PC-9 (cell line): Measurements from ENCODE around the gene MRPL34. TPM values are rescaled to one million over a fixed set of nuclear protein-coding genes. Genes with fewer than 3 reads are reported as not detected.

Source experiments
- BruUV-seq: library from RNA; stranded (reverse); fragments of 400-500 nt; replicated peaks from 2 replicates; lab custom pipeline; 2021; lab: Mats Ljungman, UMichigan
- CTCF ChIA-PET: fragments of 300-600 bp; sonication (Branson Sonifier 250); formaldehyde crosslinking; loops from one replicate; lab custom pipeline; 2022; ENCODE audit warnings: antibody characterized with exemption; lab: Charles Lee
- POLR2A ChIA-PET: fragments of 300-600 bp; sonication (Branson Sonifier 250); formaldehyde crosslinking; loops from one replicate; lab custom pipeline; 2022; ENCODE audit warnings: antibody characterized with exemption; ENCODE audit not compliant: unreplicated experiment; lab: Charles Lee
- DNase-seq, 2 experiments: peaks; one replicate each; pipeline versions ENCODE4 v3.0.0 to v3.0.0-alpha.2; 2015 to 2022; ENCODE audit warnings: mixed read lengths in 1 of 2
- H2AFZ ChIP-seq: fragments of 200-600 bp; sonication (generic); 2 replicates; pipeline ENCODE4 v1.8.1; 2017; ENCODE audit warnings: antibody characterized with exemption
- H3F3A ChIP-seq: fragments of 200-600 bp; sonication (generic); 2 replicates; pipeline ENCODE4 v1.8.1; 2017; ENCODE audit warnings: antibody characterized with exemption, mild to moderate bottlenecking, low read depth; ENCODE audit not compliant: insufficient read depth
- H3K27ac ChIP-seq: fragments of 200-600 bp; sonication (generic); 2 replicates; pipeline ENCODE4 v1.6.1; 2016; ENCODE audit warnings: mixed run types
- H3K27me3 ChIP-seq: fragments of 200-600 bp; sonication (generic); 2 replicates; pipeline ENCODE4 v1.6.1; 2016; ENCODE audit warnings: low read depth, mixed run types; ENCODE audit not compliant: insufficient read depth
- H3K36me3 ChIP-seq: fragments of 200-600 bp; sonication (generic); 2 replicates; pipeline ENCODE4 v1.6.1; 2016; ENCODE audit warnings: low read depth, mixed run types
- H3K4me1 ChIP-seq: fragments of 200-600 bp; sonication (generic); replicated peaks from 2 replicates; pipeline ENCODE4 v1.6.1; 2016; ENCODE audit warnings: mixed run types; ENCODE audit not compliant: insufficient read depth
- H3K4me2 ChIP-seq: fragments of 200-600 bp; sonication (generic); 2 replicates; pipeline ENCODE4 v1.6.1; 2017; ENCODE audit warnings: mixed run types
- H3K4me3 ChIP-seq: fragments of 200-600 bp; sonication (generic); 2 replicates; pipeline ENCODE4 v1.6.1; 2016; ENCODE audit warnings: mixed run types
- H3K79me2 ChIP-seq: fragments of 200-600 bp; sonication (generic); 2 replicates; pipeline ENCODE4 v1.6.1; 2017; ENCODE audit warnings: low read depth, mixed run types
- H3K9me2 ChIP-seq: fragments of 200-600 bp; sonication (generic); 2 replicates; pipeline ENCODE4 v1.8.1; 2017; ENCODE audit warnings: mild to moderate bottlenecking; ENCODE audit not compliant: insufficient read depth
- H3K9me3 ChIP-seq: fragments of 200-600 bp; sonication (generic); 2 replicates; pipeline ENCODE4 v1.8.1; 2016; ENCODE audit warnings: low read depth; ENCODE audit not compliant: insufficient read depth
- H4K20me1 ChIP-seq: fragments of 200-600 bp; sonication (generic); 2 replicates; pipeline ENCODE4 v1.8.1; 2017; ENCODE audit not compliant: insufficient read depth
- EZH2 ChIP-seq: fragments of 200-600 bp; sonication (generic); IDR thresholded peaks from 2 replicates; pipeline ENCODE4 v1.8.0; 2017; ENCODE audit warnings: antibody characterized with exemption, low read depth
- intact Hi-C: fragments of 100-400 bp; cut with micrococcal nuclease; formaldehyde crosslinking; loops from one replicate; pipeline ENCODE4 v1.10.0; 2022; ENCODE audit not compliant: unreplicated experiment
- total RNA-seq: library from RNA; stranded (reverse); gene quantifications from 2 replicates; pipeline ENCODE4 v1.2.3, GENCODE V29; 2021
- TF ChIP-seq, protein P1 (sequence below): fragments of 200-600 bp; sonication (generic); conservative IDR thresholded peaks from 2 replicates; pipeline ENCODE4 v1.6.1; 2017; ENCODE audit warnings: mixed run types, antibody characterized with exemption, mild to moderate bottlenecking, moderate library complexity

Gene MRPL34
- total RNA-seq, 1 experiment from 2014 or later: 64.8 TPM

DNA sequence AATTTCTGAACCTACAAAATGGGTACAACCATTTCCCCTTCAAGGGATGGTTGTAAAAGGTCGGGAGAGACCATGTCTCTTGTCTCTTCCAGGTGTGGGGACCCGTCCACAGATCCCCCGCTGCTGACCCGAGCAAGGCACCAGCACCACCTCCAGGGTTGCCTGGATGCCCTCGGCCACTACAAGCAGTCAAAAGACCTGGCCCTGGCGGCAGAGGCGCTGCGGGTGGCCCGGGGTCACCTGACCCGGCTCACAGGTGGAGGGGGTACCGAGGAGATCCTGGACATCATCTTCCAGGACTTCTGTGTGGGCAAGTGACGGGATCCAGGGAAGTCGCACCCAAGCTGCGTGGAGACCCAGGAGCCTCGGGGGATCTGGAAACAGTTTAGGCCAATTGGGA, 35.7 kb downstream of the MRPL34 start:
- POLR2A ChIA-PET: no interaction called here
- H3K27ac ChIP-seq: no peak overlapping the region

DNA sequence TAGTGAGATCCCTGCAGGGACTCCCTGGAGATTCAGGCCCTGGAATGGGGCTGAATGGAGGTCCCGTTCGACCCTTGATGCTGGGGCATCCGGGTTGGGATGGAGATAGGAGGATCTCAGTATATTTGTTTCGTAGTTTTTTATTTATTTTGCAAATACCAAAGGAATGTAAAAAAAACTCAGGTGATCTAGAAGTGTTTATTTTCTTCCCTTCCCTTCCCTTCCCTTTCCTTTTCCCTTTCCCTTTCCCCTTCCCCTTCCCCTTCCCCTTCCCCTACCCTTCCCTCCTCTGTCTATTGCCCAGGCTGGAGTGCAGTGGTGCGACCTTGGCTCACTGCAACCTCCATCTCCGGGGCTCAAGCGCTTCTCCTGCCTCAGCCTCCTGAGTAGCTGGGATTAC, 36.2 kb downstream of the MRPL34 start:
- CTCF ChIA-PET: no interaction called here
- no peak overlapping the region for H3K4me3 ChIP-seq
- H3K9me3 ChIP-seq: no peaks in the 10 kb centered on the region
- peaks cover 48% of the 10 kb centered on the region; the same call in 1 of the 2 replicates for H3F3A ChIP-seq
- no peak for TF ChIP-seq EZH2
- TF ChIP-seq, protein P1, sequence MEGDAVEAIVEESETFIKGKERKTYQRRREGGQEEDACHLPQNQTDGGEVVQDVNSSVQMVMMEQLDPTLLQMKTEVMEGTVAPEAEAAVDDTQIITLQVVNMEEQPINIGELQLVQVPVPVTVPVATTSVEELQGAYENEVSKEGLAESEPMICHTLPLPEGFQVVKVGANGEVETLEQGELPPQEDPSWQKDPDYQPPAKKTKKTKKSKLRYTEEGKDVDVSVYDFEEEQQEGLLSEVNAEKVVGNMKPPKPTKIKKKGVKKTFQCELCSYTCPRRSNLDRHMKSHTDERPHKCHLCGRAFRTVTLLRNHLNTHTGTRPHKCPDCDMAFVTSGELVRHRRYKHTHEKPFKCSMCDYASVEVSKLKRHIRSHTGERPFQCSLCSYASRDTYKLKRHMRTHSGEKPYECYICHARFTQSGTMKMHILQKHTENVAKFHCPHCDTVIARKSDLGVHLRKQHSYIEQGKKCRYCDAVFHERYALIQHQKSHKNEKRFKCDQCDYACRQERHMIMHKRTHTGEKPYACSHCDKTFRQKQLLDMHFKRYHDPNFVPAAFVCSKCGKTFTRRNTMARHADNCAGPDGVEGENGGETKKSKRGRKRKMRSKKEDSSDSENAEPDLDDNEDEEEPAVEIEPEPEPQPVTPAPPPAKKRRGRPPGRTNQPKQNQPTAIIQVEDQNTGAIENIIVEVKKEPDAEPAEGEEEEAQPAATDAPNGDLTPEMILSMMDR: no peak
- H3K27me3 ChIP-seq: no peaks in the 10 kb centered on the region
- peaks cover 14% of the 10 kb centered on the region for H3K79me2 ChIP-seq
- no peak overlapping the region for H3K4me2 ChIP-seq
- intact Hi-C loops: no loop called here
- POLR2A ChIA-PET: no interaction called here
- no peak overlapping the region for H2AFZ ChIP-seq
- no peaks in the 10 kb centered on the region; the same call in 1 of the 2 replicates for H4K20me1 ChIP-seq
- no peaks in the 10 kb centered on the region for H3K9me2 ChIP-seq
- no TSS peak for BruUV-seq
- no peak for DNase-seq
- H3K36me3 ChIP-seq: peaks cover 6% of the 10 kb centered on the region; the same call in 1 of the 2 replicates
- H3K4me1 ChIP-seq: peaks cover 7% of the 10 kb centered on the region
- H3K27ac ChIP-seq: no peak overlapping the region

More for the DNA sequence above, 35.7 kb downstream of the MRPL34 start:
- H3K9me2 ChIP-seq: no peaks in the 10 kb centered on the region
- TF ChIP-seq, protein P1: no peak
- TF ChIP-seq EZH2: no peak
- H3K79me2 ChIP-seq: peaks cover 14% of the 10 kb centered on the region
- H3K4me3 ChIP-seq: no peak overlapping the region
- H3K9me3 ChIP-seq: no peaks in the 10 kb centered on the region
- CTCF ChIA-PET: no interaction called here
- no peaks in the 10 kb centered on the region for H3K27me3 ChIP-seq
- H3F3A ChIP-seq: peaks cover 47% of the 10 kb centered on the region; the same call in 1 of the 2 replicates
- no peak for DNase-seq
- no peaks in the 10 kb centered on the region; the same call in 1 of the 2 replicates for H4K20me1 ChIP-seq
- H3K4me2 ChIP-seq: no peak overlapping the region
- H3K4me1 ChIP-seq: peaks cover 7% of the 10 kb centered on the region
- H3K36me3 ChIP-seq: peaks cover 6% of the 10 kb centered on the region; the same call in 1 of the 2 replicates
- no peak overlapping the region for H2AFZ ChIP-seq
- intact Hi-C loops: no loop called here
- BruUV-seq: no TSS peak

DNA sequence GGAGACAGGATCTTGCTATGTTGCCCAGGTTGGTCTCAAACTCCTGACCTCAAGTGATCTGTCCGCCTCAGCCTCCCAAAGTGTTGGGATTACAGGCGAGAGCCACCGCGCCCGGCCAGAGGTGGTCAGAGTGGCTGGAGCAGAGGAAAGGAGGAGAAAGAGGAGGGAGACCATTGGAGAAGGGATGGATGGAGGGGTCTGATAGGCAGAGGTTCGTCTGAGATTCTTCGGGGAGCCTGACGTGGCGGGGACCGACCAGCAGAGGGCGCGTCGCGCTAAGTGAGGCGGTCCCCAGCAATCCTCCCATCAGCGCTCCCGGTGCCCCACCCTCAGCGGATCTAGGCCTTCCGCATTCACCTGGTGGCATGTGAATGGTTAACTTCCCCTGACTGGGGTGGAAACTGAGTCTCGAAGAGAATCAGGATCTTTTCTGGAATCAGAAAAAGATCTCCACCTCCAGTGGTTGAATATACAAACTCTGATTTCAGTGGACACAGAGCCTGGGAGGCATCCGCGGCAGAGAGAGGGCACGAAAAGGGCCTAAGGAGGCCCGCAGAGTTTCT, 40.5 kb downstream of the MRPL34 start:
- no peaks in the 10 kb centered on the region for H3K27me3 ChIP-seq
- CTCF ChIA-PET: interaction anchor here (1.1 kb wide), 1 partner anchor 74 kb away, joined by 3 read pairs; the partner anchor contains the start of gene MVB12A
- H4K20me1 ChIP-seq: no peaks in the 10 kb centered on the region
- no peak overlapping the region for H3K27ac ChIP-seq
- H3F3A ChIP-seq: peaks cover 38% of the 10 kb centered on the region; the same call in 1 of the 2 replicates
- intact Hi-C loops: loop anchor here (1.0 to 5.0 kb wide), 3 partner anchors 40 to 511 kb away; partner anchors contain the start of gene RPL18A
- POLR2A ChIA-PET: no interaction called here
- H3K4me3 ChIP-seq: no peak overlapping the region
- no peak overlapping the region for H2AFZ ChIP-seq
- no peaks in the 10 kb centered on the region for H3K79me2 ChIP-seq
- TF ChIP-seq EZH2: no peak
- TF ChIP-seq, protein P1: peak; percentile 94
- H3K9me3 ChIP-seq: no peaks in the 10 kb centered on the region
- peaks cover 10% of the 10 kb centered on the region for H3K4me1 ChIP-seq
- H3K9me2 ChIP-seq: no peaks in the 10 kb centered on the region
- H3K4me2 ChIP-seq: 0 out of 2 replicates have a peak overlapping the region, but pooled peaks have one; percentile 6
- DNase-seq: peak in 1 of 2 experiments; percentile 79
- H3K36me3 ChIP-seq: peaks cover 5% of the 10 kb centered on the region; the same call in 1 of the 2 replicates
- no TSS peak for BruUV-seq
